Measurements from ENCODE around the gene ZMYND8.

The ZMYND8 gene

GRCh38 chr20:47357296-47358038 lies 968 bp upstream of the ZMYND8 start:
- peak overlapping the region; percentile 8 for H3K4me3 ChIP-seq (ENCODE audit: low read depth, low read length)
- TF ChIP-seq CTCF (IDR thresholded peaks at IDR 0.05; ENCODE audit: insufficient read depth, low read length, missing control alignments): no peak
- no peak for DNase-seq (ENCODE audit: low read depth, low spot score)
- ChIA-PET CTCF (interaction anchor here (1.6 to 10.7 kb wide), 4 partner anchors 10 to 85 kb away, joined by 4 to 112 read pairs (median 46); no protein-coding TSS in a partner anchor), POLR2A (interaction anchor here (1.6 to 5.9 kb wide), 5 partner anchors 23 to 84 kb away, joined by 4 to 66 read pairs (median 25); no protein-coding TSS in a partner anchor)

- no peak for DNase-seq (ENCODE audit: low read depth, low spot score)
- no peak for TF ChIP-seq CTCF (IDR thresholded peaks at IDR 0.05; ENCODE audit: insufficient read depth, low read length, missing control alignments)
- ChIA-PET POLR2A (interaction anchor here (1.3 to 5.9 kb wide), 5 partner anchors 24 to 82 kb away, joined by 4 to 66 read pairs (median 4); no protein-coding TSS in a partner anchor), CTCF (interaction anchor here (1.3 to 10.7 kb wide), 5 partner anchors 9 to 265 kb away, joined by 4 to 112 read pairs (median 7); no protein-coding TSS in a partner anchor)
- peak overlapping the region; percentile 52 for H3K4me3 ChIP-seq (ENCODE audit: low read depth, low read length)
Observed at GRCh38 chr20:47356220-47356525, 326 bp downstream of the ZMYND8 start.

GRCh38 chr20:47355489-47356219 lies 845 bp downstream of the ZMYND8 start:
- ChIA-PET CTCF (interaction anchor here (1.3 to 10.7 kb wide), 6 partner anchors 9 to 265 kb away, joined by 4 to 112 read pairs (median 6); no protein-coding TSS in a partner anchor), POLR2A (interaction anchor here (1.0 to 5.9 kb wide), 7 partner anchors 16 to 147 kb away, joined by 3 to 66 read pairs (median 4); partner anchors contain the start of gene NCOA3)
- TF ChIP-seq CTCF (IDR thresholded peaks at IDR 0.05; ENCODE audit: insufficient read depth, low read length, missing control alignments): no peak
- no peak for DNase-seq (ENCODE audit: low read depth, low spot score)
- H3K4me3 ChIP-seq (ENCODE audit: low read depth, low read length): peak overlapping the region; percentile 52

- TF ChIP-seq CTCF (IDR thresholded peaks at IDR 0.05; ENCODE audit: insufficient read depth, low read length, missing control alignments): no peak
- POLR2A ChIA-PET: interaction anchor here (1.0 to 5.9 kb wide), 4 partner anchors 16 to 147 kb away, joined by 3 to 66 read pairs (median 10); partner anchors contain the start of gene NCOA3
- H3K4me3 ChIP-seq (ENCODE audit: low read depth, low read length): peak overlapping the region; percentile 52
- CTCF ChIA-PET: interaction anchor here (1.3 to 10.7 kb wide), 7 partner anchors 12 to 266 kb away, joined by 3 to 112 read pairs (median 4); no protein-coding TSS in a partner anchor
- no peak for DNase-seq (ENCODE audit: low read depth, low spot score)
Observed at GRCh38 chr20:47354714-47355488, 1.6 kb downstream of the ZMYND8 start.

- peak overlapping the region; percentile 52 for H3K4me3 ChIP-seq (ENCODE audit: low read depth, low read length)
- DNase-seq (ENCODE audit: low read depth, low spot score): no peak
- no peak for TF ChIP-seq CTCF (IDR thresholded peaks at IDR 0.05; ENCODE audit: insufficient read depth, low read length, missing control alignments)
- POLR2A ChIA-PET: interaction anchor here (1.1 to 2.9 kb wide), 2 partner anchors 80 to 148 kb away, joined by 3 to 18 read pairs; partner anchors contain the start of gene NCOA3
- CTCF ChIA-PET: interaction anchor here (1.3 to 10.7 kb wide), 6 partner anchors 11 to 158 kb away, joined by 3 to 112 read pairs (median 4); no protein-coding TSS in a partner anchor
Observed at GRCh38 chr20:47354464-47354713, 2.1 kb downstream of the ZMYND8 start.
